GM12878 (cell line): ENCODE data around the gene ITFG1. TPM values are rescaled to one million over a fixed set of nuclear protein-coding genes. Genes with fewer than 3 reads are reported as not detected.

ENCODE experiments used
- ATAC-seq: fragments of 200-7000 bp; cut with Tn5 transposase; 3 replicates; pipeline ENCODE4 v1.9.1; 2020; ENCODE audit warnings: mild to moderate bottlenecking, moderate library complexity
- BruUV-seq: library from RNA; stranded (reverse); fragments of 400-500 nt; replicated peaks from 2 replicates; lab custom pipeline; 2021; lab: Mats Ljungman, UMichigan
- CTCF ChIA-PET: fragments of 300-600 bp; sonication (Branson Sonifier 250); formaldehyde crosslinking; extraction: SDS; loops from one replicate; lab custom pipeline; 2021; ENCODE audit warnings: inconsistent platforms; lab: Yijun Ruan, JAX
- POLR2A ChIA-PET: fragments of 350-600 bp; formaldehyde crosslinking; extraction: SDS; loops from one replicate; lab custom pipeline; 2021; ENCODE audit warnings: inconsistent platforms; lab: Charles Lee
- RAD21 ChIA-PET: fragments of 300-600 bp; sonication (Branson Sonifier 250); formaldehyde crosslinking; loops from one replicate; lab custom pipeline; 2023; ENCODE audit warnings: antibody characterized with exemption; ENCODE audit not compliant: unreplicated experiment; lab: Charles Lee
- SMC1A ChIA-PET: fragments of 300-600 bp; sonication (Branson Sonifier 250); formaldehyde crosslinking; loops from one replicate; lab custom pipeline; 2023; ENCODE audit not compliant: unreplicated experiment, uncharacterized antibody; lab: Charles Lee
- DNase-seq: peaks from one replicate; pipeline ENCODE4 v3.0.0-alpha.2; 2011; ENCODE audit warnings: low read depth, low spot score
- FAIRE-seq: peaks from 3 replicates; lab custom pipeline; 2011; peaks lifted over from hg19 to GRCh38; lab: Jason Lieb, UNC
- H2AFZ ChIP-seq: 2 replicates; pipeline ENCODE4 v1.6.0; 2011; ENCODE audit warnings: low read depth, low read length, control low read depth; ENCODE audit not compliant: control insufficient read depth
- H3K27ac ChIP-seq: 2 replicates; pipeline ENCODE4 v1.5.1; 2011; ENCODE audit warnings: control low read depth; ENCODE audit not compliant: control insufficient read depth, insufficient read depth
- H3K27me3 ChIP-seq, 2 experiments: replicated peaks in 1 of 2; 2 replicates each; pipeline versions ENCODE4 v1.6.0 to v1.6.1; 2011; ENCODE audit warnings: low read length in 1 of 2; ENCODE audit not compliant: control insufficient read depth in 2 of 2, insufficient read depth in 2 of 2
- H3K36me3 ChIP-seq, 2 experiments: 2 replicates each; pipeline ENCODE4 v1.5.1; 2011; ENCODE audit warnings: low read length in 1 of 2; ENCODE audit not compliant: control insufficient read depth in 2 of 2, insufficient read depth in 2 of 2
- H3K4me1 ChIP-seq: 2 replicates; pipeline ENCODE4 v1.6.1; 2011; ENCODE audit warnings: mild to moderate bottlenecking, low read length, moderate library complexity, mixed read lengths; ENCODE audit not compliant: control insufficient read depth, insufficient read depth
- H3K4me2 ChIP-seq: 2 replicates; pipeline ENCODE4 v1.6.0; 2011; ENCODE audit warnings: control low read depth; ENCODE audit not compliant: control insufficient read depth, insufficient read depth
- H3K4me3 ChIP-seq: fragments of 200-600 bp; sonication (generic); 2 replicates; pipeline ENCODE4 v1.5.1; 2016
- H3K79me2 ChIP-seq: 2 replicates; pipeline ENCODE4 v1.6.0; 2011; ENCODE audit warnings: low read length; ENCODE audit not compliant: control insufficient read depth, insufficient read depth
- H3K9ac ChIP-seq: 2 replicates; pipeline ENCODE4 v1.8.0; 2011; ENCODE audit warnings: low read length, control low read depth, mixed read lengths; ENCODE audit not compliant: control insufficient read depth, insufficient read depth
- H3K9me3 ChIP-seq: replicated peaks from 3 replicates; pipeline ENCODE4 v1.5.1; 2011; ENCODE audit warnings: mild to moderate bottlenecking, low read length; ENCODE audit not compliant: control insufficient read depth, insufficient read depth
- H4K20me1 ChIP-seq: 2 replicates; pipeline ENCODE4 v1.6.0; 2011; ENCODE audit not compliant: control insufficient read depth, insufficient read depth
- CHD4 ChIP-seq: fragments of 200-600 bp; sonication (generic); IDR thresholded peaks from 2 replicates; pipeline ENCODE4 v1.6.1; 2016; ENCODE audit warnings: mild to moderate bottlenecking
- EGR1 ChIP-seq, 2 experiments: IDR thresholded peaks; 1 replicate in 1 of 2; 2 replicates in 1 of 2; pipeline ENCODE4 v1.6.1; 2011 to 2012; ENCODE audit warnings: low read depth in 2 of 2, low read length in 2 of 2, borderline replicate concordance in 1 of 2, mild to moderate bottlenecking in 1 of 2, moderate library complexity in 1 of 2
- ESRRA ChIP-seq: IDR thresholded peaks from 2 replicates; pipeline ENCODE4 v1.6.1; 2012; ENCODE audit warnings: mild to moderate bottlenecking, low read length, improper control_type of control experiment
- FOXK2 ChIP-seq: fragments of 450-650 bp; IDR thresholded peaks from 2 replicates; pipeline ENCODE4 v1.6.1; 2017; ENCODE audit warnings: mild to moderate bottlenecking, moderate library complexity
- MTA3 ChIP-seq: IDR thresholded peaks from 2 replicates; pipeline ENCODE4 v1.6.1; 2012; ENCODE audit warnings: low read length, inconsistent platforms, borderline replicate concordance
- RCOR1 ChIP-seq: conservative IDR thresholded peaks from 2 replicates; pipeline ENCODE4 v1.6.1; 2012; ENCODE audit warnings: low read depth, low read length, improper control_type of control experiment
- STAT1 ChIP-seq: fragments of 450-650 bp; conservative IDR thresholded peaks from 2 replicates; pipeline ENCODE4 v1.6.1; 2014; ENCODE audit warnings: antibody characterized with exemption, mild to moderate bottlenecking
- TBL1XR1 ChIP-seq: IDR thresholded peaks from 2 replicates; pipeline ENCODE4 v1.6.1; 2012; ENCODE audit warnings: low read depth, low read length, improper control_type of control experiment
- ZNF622 ChIP-seq: fragments of 450-650 bp; IDR thresholded peaks from 2 replicates; pipeline ENCODE4 v1.6.1; 2017; ENCODE audit warnings: mild to moderate bottlenecking, inconsistent platforms
- WGBS: methylation state at CpG from one replicate; pipeline ENCODE4 v1.1.6; 2016; ENCODE audit warnings: low lambda C conversion rate; ENCODE audit not compliant: insufficient replicate concordance, insufficient coverage; ENCODE audit errors: missing lambda C conversion rate; 5-methylcytosine and 5-hydroxymethylcytosine counted together
- in situ Hi-C: fragments of 300-500 bp; cut with MboI; formaldehyde crosslinking; loops from 9 replicates; pipeline ENCODE4 v1.14.3; 2018; ENCODE audit warnings: mixed read lengths
- intact Hi-C: fragments of 100-400 bp; cut with micrococcal nuclease; formaldehyde crosslinking; loops from one replicate; pipeline ENCODE4 v1.14.2; 2022; ENCODE audit not compliant: unreplicated experiment
- polyA plus RNA-seq, 11 experiments: library from polyadenylated mRNA; depleted of rRNA in 4 of 11; unstranded in 6 of 11; stranded (reverse) in 5 of 11; fragments of >200 nt; fragmentation: Nextera tagmentation in 4 of 11; fragmentation: Illumina TruSeq in 1 of 11; extraction: Ambion mirVana in 4 of 11; extraction: Trizol in 1 of 11; gene quantifications; 1 replicate in 1 of 11; 2 replicates in 10 of 11; pipeline versions ENCODE4 v1.2.1 to v1.2.3, GENCODE V29; 2011 to 2016; ENCODE audit warnings: inconsistent platforms in 2 of 11, missing spikeins in 2 of 11, low read depth in 1 of 11
- total RNA-seq, 4 experiments: library from RNA; depleted of rRNA in 3 of 4; stranded (reverse); fragments of >200 nt in 3 of 4; fragmentation: Illumina TruSeq in 1 of 4; extraction: Trizol in 1 of 4; gene quantifications; 2 replicates each; pipeline versions ENCODE4 v1.2.1 to v1.2.3, GENCODE V29; 2013 to 2021
- TF ChIP-seq, protein P1 (sequence below): fragments of 450-650 bp; IDR thresholded peaks from 2 replicates; pipeline ENCODE4 v1.6.1; 2016; ENCODE audit warnings: mild to moderate bottlenecking

Gene ITFG1
- total and polyA plus RNA-seq, 10 of the 15 experiments (the other 5 are each of a cell fraction or from before 2014, with no cell fraction given), result 9.3 to 56.3 (median 28.6) TPM

DNA sequence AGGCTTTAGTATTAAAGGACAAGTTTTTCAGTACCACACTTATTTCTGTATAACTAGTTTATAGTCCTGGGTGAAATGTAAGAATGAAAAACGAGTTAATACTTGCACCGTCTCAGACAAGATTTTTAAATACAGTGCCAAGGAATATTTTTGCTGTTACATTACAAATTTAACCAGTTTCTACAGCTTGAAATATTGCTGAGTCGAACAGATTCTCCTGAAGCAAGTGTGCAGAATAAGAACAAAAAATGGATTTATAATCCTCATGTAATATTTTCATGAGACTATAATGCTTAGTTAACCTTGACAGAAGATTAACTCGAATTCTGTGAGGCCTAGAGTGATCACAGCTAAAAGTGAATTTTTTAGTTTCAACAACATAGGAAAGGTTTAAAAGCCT is 320.2 kb downstream of the ITFG1 start:
- CTCF ChIA-PET, result interaction anchor here (1.0 to 6.4 kb wide), 20 partner anchors 9 to 1025 kb away, joined by 3 to 162 read pairs (median 12); partner anchors contain the start of gene ABCC12
- WGBS, result 76% methylated on average over 4 of the region's 4 CpGs
- no peak for ATAC-seq

More for the DNA sequence above, 320.2 kb downstream of the ITFG1 start:
- DNase-seq (no peak), FAIRE-seq (no peak)
- in situ Hi-C loops, result loop anchor here (5.0 to 25.0 kb wide), 2 partner anchors 917 to 1472 kb away; partner anchors contain the start of gene N4BP1
- Histone ChIP-seq H3K4me2 (peak overlapping the region; percentile 59; the same call in 1 of the 2 replicates), H3K79me2 (peaks cover 66% of the 10 kb centered on the region), H3K9me3 (no peaks in the 10 kb centered on the region), H3K9ac (peak overlapping the region; percentile 11; the same call in 1 of the 2 replicates), H4K20me1 (no peaks in the 10 kb centered on the region), H3K27me3 (no peaks in the 10 kb centered on the region), H3K4me1 (peaks cover 13% of the 10 kb centered on the region), H2AFZ (peak overlapping the region; percentile 4; the same call in 1 of the 2 replicates), H3K36me3 (no peaks in the 10 kb centered on the region), H3K27ac (peak overlapping the region; percentile 22), H3K4me3 (no peak overlapping the region)
- ChIA-PET RAD21 (interaction anchor here (0.8 to 5.2 kb wide), 13 partner anchors 19 to 1026 kb away, joined by 3 to 127 read pairs (median 11); partner anchors contain the start of gene PHKB), POLR2A (interaction anchor here (1.3 to 2.3 kb wide), 4 partner anchors 67 to 322 kb away, joined by 3 to 12 read pairs (median 8); no protein-coding TSS in a partner anchor), SMC1A (interaction anchor here (0.5 to 6.3 kb wide), 16 partner anchors 9 to 1024 kb away, joined by 3 to 101 read pairs (median 6); no protein-coding TSS in a partner anchor)
- no peak for TF ChIP-seq ESRRA
- TF ChIP-seq RCOR1, result no peak
- TF ChIP-seq CHD4, result no peak
- no peak for TF ChIP-seq ZNF622
- TF ChIP-seq MTA3, result no peak
- TF ChIP-seq, protein P1, sequence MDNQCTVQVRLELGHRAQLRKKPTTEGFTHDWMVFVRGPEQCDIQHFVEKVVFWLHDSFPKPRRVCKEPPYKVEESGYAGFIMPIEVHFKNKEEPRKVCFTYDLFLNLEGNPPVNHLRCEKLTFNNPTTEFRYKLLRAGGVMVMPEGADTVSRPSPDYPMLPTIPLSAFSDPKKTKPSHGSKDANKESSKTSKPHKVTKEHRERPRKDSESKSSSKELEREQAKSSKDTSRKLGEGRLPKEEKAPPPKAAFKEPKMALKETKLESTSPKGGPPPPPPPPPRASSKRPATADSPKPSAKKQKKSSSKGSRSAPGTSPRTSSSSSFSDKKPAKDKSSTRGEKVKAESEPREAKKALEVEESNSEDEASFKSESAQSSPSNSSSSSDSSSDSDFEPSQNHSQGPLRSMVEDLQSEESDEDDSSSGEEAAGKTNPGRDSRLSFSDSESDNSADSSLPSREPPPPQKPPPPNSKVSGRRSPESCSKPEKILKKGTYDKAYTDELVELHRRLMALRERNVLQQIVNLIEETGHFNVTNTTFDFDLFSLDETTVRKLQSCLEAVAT, result no peak
- no peak for TF ChIP-seq EGR1 (IDR thresholded peaks at IDR 0.05; ENCODE audit: borderline replicate concordance in 1 of 2, low read depth in 2 of 2, low read length in 2 of 2)
- no peak for TF ChIP-seq TBL1XR1
- TF ChIP-seq FOXK2, result no peak
- no peak for TF ChIP-seq STAT1
- intact Hi-C loops, result loop anchor here (5.0 to 10.0 kb wide), 6 partner anchors 123 to 977 kb away; partner anchors contain the start of genes DNAJA2, ITFG1 and PHKB
- no TSS peak for BruUV-seq
